ENCODE results near the gene IFITM5.
"Not testable (repeated sequence)": the region's sequence is repeated elsewhere in the genome, so short reads cannot be mapped to it uniquely, and the experiment has no call there.

Gene IFITM5

DNA sequence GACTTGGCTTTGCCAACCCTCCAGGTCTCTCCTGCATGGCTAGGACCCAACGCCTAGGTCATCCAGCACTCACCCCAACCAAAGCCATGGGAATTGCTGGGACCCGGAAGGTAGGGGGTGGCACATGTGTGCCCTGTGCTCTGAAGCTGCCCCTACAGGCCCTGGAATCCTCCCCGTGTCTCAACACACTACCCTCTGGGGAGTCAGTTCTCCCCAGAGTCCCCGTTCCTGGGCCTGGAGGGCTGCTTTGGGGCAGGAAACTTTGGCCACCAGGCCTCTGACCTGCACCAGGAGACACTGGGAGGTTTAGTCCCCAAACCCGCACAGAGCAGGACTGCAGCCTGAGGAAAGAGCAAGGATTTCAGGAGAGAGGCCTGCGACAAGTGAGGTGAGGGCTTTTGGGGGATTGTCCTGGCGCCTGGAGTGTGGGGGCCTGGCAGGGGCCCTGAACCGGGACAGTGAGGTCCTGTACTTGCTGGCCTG lies 14.0 kb upstream of the IFITM5 start:
- H3K27ac ChIP-seq (ENCODE audit: low read length, poor library complexity, severe bottlenecking): peak overlapping the region; percentile 46
- H2BK15ac ChIP-seq (ENCODE audit: low read depth, poor library complexity, severe bottlenecking): peak overlapping the region; percentile 95
- H2BK120ac ChIP-seq (ENCODE audit: low read depth, low read length): peak overlapping the region; percentile 91
- 38% methylated on average over 8 of the region's 8 CpGs for WGBS
- peaks cover 15% of the 10 kb centered on the region for H3K79me1 ChIP-seq (replicated peaks; ENCODE audit: low read length, poor library complexity, severe bottlenecking)
- H2BK12ac ChIP-seq (ENCODE audit: low read length in 2 of 2): peak overlapping the region; percentile 62 to 98
- H4K8ac ChIP-seq (ENCODE audit: low read length): peak overlapping the region; percentile 81
- H3K4me2 ChIP-seq (ENCODE audit: low read length, poor library complexity, severe bottlenecking): no peak overlapping the region
- peak overlapping the region in 1 of 2 experiments; percentile 91 for H3K4me3 ChIP-seq (ENCODE audit: insufficient read depth in 1 of 2, low read depth in 1 of 2, low read length in 2 of 2)
- peak overlapping the region in 1 of 2 experiments; percentile 89 for H3K23ac ChIP-seq (ENCODE audit: low read length in 2 of 2)
- H2BK5ac ChIP-seq (ENCODE audit: low read depth, low read length, poor library complexity, severe bottlenecking): no peak overlapping the region
- peak overlapping the region; percentile 69 to 96 for H3K4ac ChIP-seq (ENCODE audit: low read depth in 1 of 2, low read length in 2 of 2)
- H3K14ac ChIP-seq (ENCODE audit: low read length in 2 of 2): peak overlapping the region in 1 of 2 experiments; percentile 3
- peaks cover 0 to 7% of the 10 kb centered on the region in 2 experiments for H3K36me3 ChIP-seq (ENCODE audit: control insufficient read depth in 1 of 2, insufficient read depth in 2 of 2, low read depth in 1 of 2, low read length in 2 of 2)
- peak overlapping the region; percentile 83 for H4K91ac ChIP-seq (ENCODE audit: low read length)
- peaks cover 0 to 10% of the 10 kb centered on the region in 2 experiments for H3K27me3 ChIP-seq (ENCODE audit: control insufficient read depth in 1 of 2, insufficient read depth in 1 of 2, low read length in 2 of 2)
- H2AFZ ChIP-seq (ENCODE audit: low read depth, low read length): peak overlapping the region; percentile 23
- H3K18ac ChIP-seq (ENCODE audit: low read depth in 1 of 2, low read length in 2 of 2): peak overlapping the region; percentile 62 to 97
- H3K4me1 ChIP-seq (ENCODE audit: control insufficient read depth, insufficient read depth, low read depth, low read length): peaks cover 38% of the 10 kb centered on the region
- H2AK5ac ChIP-seq (ENCODE audit: low read length, severe bottlenecking): peak overlapping the region; percentile 0
- no peak for DNase-seq
- H3K9me3 ChIP-seq (ENCODE audit: control insufficient read depth, low read length): no peaks in the 10 kb centered on the region
- H3K9ac ChIP-seq (ENCODE audit: low read length): peak overlapping the region; percentile 88

DNA sequence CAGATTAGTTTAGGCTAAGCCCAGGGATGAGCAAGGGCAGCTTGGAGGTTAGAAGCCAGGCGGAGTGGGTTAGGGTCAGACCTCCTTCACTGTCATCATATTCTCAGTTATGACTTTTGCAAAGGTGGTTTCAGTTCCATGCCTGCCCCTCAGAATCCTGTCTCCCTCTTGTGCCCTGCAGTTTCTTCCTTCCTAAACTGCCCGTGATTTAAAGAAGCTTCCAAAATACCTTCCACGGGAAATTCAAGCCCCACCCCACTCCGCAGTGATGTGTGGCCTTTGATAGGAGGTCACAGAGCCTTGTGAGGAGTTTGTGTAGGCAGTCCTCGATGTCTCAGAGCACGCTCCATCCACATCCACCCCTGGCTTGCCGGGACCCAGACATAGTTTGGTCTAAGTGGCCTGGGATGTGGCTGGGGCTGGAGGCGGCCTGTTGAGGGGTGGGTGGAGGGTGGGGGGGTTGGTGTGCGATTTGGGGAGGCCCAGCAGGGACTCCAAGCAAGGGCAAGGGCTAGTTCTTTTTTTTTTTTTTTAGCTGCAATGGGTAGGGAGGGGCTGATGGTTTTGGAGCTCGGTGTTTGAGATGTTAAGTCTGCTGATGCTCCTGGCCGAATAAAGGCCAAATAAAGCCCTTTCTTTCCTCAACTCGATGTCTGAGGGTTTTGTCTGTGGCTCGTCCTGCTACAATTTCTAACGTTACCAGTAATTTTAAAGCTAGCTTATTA lies 12.9 kb upstream of the IFITM5 start:
- Histone ChIP-seq H2BK15ac (ENCODE audit: low read depth, poor library complexity, severe bottlenecking) (peak overlapping the region; percentile 23), H3K27me3 (ENCODE audit: control insufficient read depth in 1 of 2, insufficient read depth in 1 of 2, low read length in 2 of 2) (peaks cover 0 to 10% of the 10 kb centered on the region in 2 experiments), H3K36me3 (ENCODE audit: control insufficient read depth in 1 of 2, insufficient read depth in 2 of 2, low read depth in 1 of 2, low read length in 2 of 2) (peaks cover 0 to 7% of the 10 kb centered on the region in 2 experiments), H3K9ac (ENCODE audit: low read length) (peak overlapping the region; percentile 88), H3K23ac (ENCODE audit: low read length in 2 of 2) (no peak overlapping the region), H4K8ac (ENCODE audit: low read length) (peak overlapping the region; percentile 19), H3K27ac (ENCODE audit: low read length, poor library complexity, severe bottlenecking) (no peak overlapping the region), H2BK120ac (ENCODE audit: low read depth, low read length) (peak overlapping the region; percentile 92), H3K79me1 (replicated peaks; ENCODE audit: low read length, poor library complexity, severe bottlenecking) (peaks cover 17% of the 10 kb centered on the region), H3K18ac (ENCODE audit: low read depth in 1 of 2, low read length in 2 of 2) (peak overlapping the region; percentile 13 to 19), H3K4me2 (ENCODE audit: low read length, poor library complexity, severe bottlenecking) (no peak overlapping the region), H3K4me1 (ENCODE audit: control insufficient read depth, insufficient read depth, low read depth, low read length) (peaks cover 44% of the 10 kb centered on the region), H3K4ac (ENCODE audit: low read depth in 1 of 2, low read length in 2 of 2) (peak overlapping the region in 1 of 2 experiments; percentile 69), H3K9me3 (ENCODE audit: control insufficient read depth, low read length) (no peaks in the 10 kb centered on the region), H2AK5ac (ENCODE audit: low read length, severe bottlenecking) (peak overlapping the region; percentile 61), H4K91ac (ENCODE audit: low read length) (peak overlapping the region; percentile 83), H2AFZ (ENCODE audit: low read depth, low read length) (no peak overlapping the region), H2BK12ac (ENCODE audit: low read length in 2 of 2) (peak overlapping the region in 1 of 2 experiments; percentile 84), H3K14ac (ENCODE audit: low read length in 2 of 2) (no peak overlapping the region), H2BK5ac (ENCODE audit: low read depth, low read length, poor library complexity, severe bottlenecking) (no peak overlapping the region), H3K4me3 (ENCODE audit: insufficient read depth in 1 of 2, low read depth in 1 of 2, low read length in 2 of 2) (peak overlapping the region in 1 of 2 experiments; percentile 66)
- WGBS: 68% methylated on average over 10 of the region's 14 CpGs
- no peak for DNase-seq

DNA sequence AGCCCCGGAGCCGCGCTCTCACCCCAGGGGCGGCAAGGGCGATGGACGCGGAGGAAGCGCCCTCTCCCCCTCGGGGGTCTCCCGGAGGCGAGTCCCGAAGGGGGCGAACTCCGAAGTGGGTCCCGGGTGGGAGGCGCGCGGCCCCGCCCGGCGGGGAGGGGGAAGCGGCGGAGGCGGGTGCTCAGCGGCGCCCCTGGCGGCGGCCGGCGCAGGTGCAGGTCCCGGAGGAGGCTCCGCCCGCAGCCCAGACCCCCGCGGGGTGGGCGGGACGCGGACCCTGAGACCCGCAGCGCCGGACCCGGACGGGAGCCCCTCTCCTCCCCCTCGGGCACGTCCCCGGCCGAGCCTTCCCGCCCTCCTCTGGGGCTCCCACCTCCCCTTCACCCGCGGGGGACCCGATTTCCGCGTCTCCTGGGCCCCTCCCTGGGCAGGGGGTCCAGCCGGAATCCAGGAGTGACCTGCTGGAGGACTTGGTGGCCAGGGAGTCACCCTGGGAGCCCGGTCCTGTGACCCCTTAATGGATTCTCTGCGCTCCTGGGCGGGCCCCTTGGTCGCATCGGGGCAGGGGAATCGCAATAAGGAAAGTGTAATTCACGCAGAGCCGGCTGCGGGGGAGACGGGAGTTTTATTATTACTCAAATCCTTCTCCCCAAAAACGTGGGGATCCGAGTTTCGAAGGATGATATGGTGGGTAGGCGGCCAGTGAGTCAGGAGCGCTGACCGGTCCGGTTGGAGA lies 11.9 kb upstream of the IFITM5 start:
- H3K23ac ChIP-seq (ENCODE audit: low read length in 2 of 2); H2AK5ac ChIP-seq (ENCODE audit: low read length, severe bottlenecking); H3K14ac ChIP-seq (ENCODE audit: low read length in 2 of 2); H4K91ac ChIP-seq (ENCODE audit: low read length); H2BK5ac ChIP-seq (ENCODE audit: low read depth, low read length, poor library complexity, severe bottlenecking); H2BK12ac ChIP-seq (ENCODE audit: low read length in 2 of 2); H3K4me2 ChIP-seq (ENCODE audit: low read length, poor library complexity, severe bottlenecking); H4K8ac ChIP-seq (ENCODE audit: low read length); DNase-seq; H3K27me3 ChIP-seq (ENCODE audit: control insufficient read depth in 1 of 2, insufficient read depth in 1 of 2, low read length in 2 of 2); H2AFZ ChIP-seq (ENCODE audit: low read depth, low read length); H2BK120ac ChIP-seq (ENCODE audit: low read depth, low read length); H3K4ac ChIP-seq (ENCODE audit: low read depth in 1 of 2, low read length in 2 of 2); H3K27ac ChIP-seq (ENCODE audit: low read length, poor library complexity, severe bottlenecking); H3K36me3 ChIP-seq (ENCODE audit: control insufficient read depth in 1 of 2, insufficient read depth in 2 of 2, low read depth in 1 of 2, low read length in 2 of 2); H2BK15ac ChIP-seq (ENCODE audit: low read depth, poor library complexity, severe bottlenecking); H3K9me3 ChIP-seq (ENCODE audit: control insufficient read depth, low read length): not testable (repeated sequence)
- H3K4me3 ChIP-seq (ENCODE audit: insufficient read depth in 1 of 2, low read depth in 1 of 2, low read length in 2 of 2): peak overlapping the region in 1 of 2 experiments; percentile 66
- H3K18ac ChIP-seq (ENCODE audit: low read depth in 1 of 2, low read length in 2 of 2): peak overlapping the region in 1 of 2 experiments; percentile 43
- peaks cover 14% of the 10 kb centered on the region for H3K79me1 ChIP-seq (replicated peaks; ENCODE audit: low read length, poor library complexity, severe bottlenecking)
- WGBS: no CpG with 5 or more reads among the region's 71 CpGs
- H3K4me1 ChIP-seq (ENCODE audit: control insufficient read depth, insufficient read depth, low read depth, low read length): peaks cover 46% of the 10 kb centered on the region
- peak overlapping the region; percentile 88 for H3K9ac ChIP-seq (ENCODE audit: low read length)
